CD4-positive, alpha-beta T cell treated with Interleukin-12 subunit alpha and Interleukin-12 subunit beta, for 1 hour (primary cell): ENCODE results near the gene UBC.
A peak's percentile ranks its signal among the peaks of the same experiment; 100 is the strongest.

Experiments
- DNase-seq: peaks from one replicate; pipeline ENCODE4 v3.0.0-alpha.2; 2020

Gene UBC

DNA sequence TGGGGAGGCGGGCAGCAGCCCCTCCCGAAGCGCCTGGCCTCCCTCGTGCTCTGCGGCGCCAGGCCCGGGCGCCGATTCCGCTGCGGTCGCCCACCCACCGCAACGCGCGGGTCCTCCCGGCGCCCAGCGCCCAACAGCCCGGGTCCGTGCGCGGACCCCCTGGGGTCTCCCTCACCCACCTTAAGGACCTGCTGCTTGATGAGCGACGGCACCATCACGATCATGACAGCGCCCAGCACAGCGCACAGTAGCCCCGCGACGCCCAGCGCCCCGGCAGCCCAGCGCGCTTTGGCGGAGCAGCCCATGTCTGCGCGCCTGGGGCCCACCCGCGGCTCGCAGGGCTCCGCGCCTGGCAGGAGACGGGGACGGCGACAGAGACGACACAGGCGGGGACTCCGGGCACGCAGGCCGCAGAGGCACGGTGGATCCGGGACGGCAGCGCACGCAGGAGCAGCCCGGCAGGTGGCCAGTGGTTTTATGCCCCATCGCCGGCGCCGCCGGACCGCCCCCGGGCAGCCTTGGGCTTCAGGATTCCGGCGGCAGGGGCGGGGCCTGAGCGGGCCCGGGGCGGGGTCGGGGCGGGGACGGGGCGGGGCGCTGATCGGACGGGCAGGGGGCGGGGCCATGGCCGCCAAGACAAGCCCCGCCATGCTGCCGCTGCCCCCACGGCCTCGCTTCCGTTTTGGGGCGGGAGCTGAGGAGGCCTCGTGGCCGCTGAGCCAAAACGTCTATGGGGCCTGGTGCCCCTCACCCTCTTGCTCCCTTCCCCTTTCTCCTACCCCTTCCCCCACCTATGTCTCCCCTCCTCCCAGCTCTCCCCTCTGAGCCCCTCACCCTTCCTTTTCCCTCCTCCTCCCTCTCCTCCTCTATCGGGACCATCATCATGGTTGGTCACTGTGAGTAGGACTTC is 50.8 kb downstream of the UBC start, which contains the start of gene SCARB1:
Gene SCARB1, minus strand, starts transcription at position 449 of the 910 bp plus-strand sequence. Its CDS starts 144 bp downstream, at position 305.
- DNase-seq, result peak; percentile 85

DNA sequence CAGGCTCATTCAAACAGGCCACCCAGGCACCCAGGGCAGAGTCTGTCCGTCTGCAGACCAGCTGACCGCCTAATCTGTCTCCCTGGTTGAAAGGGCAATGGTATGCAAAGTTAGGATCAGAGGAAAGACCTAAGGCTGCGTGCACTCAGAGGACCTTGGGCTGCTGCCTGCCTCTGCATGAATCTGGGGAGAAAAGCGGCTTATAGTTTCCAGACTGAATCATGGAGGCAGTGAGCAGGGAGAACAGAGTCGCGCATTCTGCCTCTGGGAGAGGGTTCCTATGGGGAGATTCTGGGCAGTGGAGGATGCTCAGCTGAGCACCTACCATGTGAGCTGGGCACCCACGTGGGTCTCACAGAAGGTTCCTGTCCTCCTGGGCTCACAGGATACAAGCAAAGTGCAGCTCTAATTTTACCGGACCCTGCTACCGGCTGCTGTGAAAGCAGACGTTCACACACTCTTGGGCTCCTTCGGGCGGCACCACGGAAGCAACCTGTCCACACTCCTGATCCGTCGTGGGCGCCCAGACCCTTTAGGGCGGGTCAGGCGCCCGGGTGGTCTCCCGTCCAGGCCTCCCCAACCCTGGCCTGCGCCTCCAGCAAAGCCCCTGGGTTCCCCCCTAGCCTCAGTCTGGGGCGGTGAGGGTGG is 51.6 kb downstream of the UBC start:
- DNase-seq, result no peak

DNA sequence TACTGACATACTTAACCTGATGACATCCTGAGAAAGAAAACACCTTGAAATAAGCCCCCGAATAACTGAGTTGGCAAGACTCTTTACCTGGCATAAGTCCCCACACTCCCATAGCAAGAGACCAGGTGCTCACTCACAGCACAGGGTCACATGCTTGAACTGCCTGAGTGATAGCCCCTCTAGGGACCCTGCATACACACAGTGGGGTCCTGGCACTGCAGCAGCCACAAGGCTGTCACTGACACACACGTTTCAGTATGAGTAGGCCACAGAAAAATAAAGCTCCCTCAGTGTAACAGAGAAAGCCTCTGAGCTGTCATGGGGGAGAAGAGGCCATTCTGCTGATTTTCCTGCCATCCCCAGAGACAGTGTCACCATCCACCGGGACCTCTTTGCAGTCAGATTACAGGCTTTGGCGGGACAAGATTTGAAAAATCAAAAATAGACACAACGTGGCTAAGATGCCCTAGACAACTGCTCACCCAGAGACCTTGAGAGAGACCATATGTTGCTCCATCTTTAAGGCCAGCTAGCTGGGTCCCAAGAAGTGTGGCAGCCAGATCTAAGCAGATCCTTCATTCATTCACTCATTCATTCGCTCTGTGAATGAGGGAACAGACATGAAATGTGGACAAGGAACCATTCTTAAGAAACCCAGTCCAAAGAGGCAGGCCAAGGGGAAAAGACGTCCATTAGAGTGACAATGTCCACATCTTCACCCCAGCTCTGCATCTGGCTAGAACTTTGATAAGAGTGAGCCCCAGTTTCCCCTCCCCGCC is 52.4 kb downstream of the UBC start:
- DNase-seq, result no peak
